HG03045 (cell line): ENCODE data around the gene C6orf120.
"Not testable (repeated sequence)": the region's sequence is repeated elsewhere in the genome, so short reads cannot be mapped to it uniquely, and the experiment has no call there.

Experiments used
- ATAC-seq: cut with Tn5 transposase; IDR thresholded peaks from one replicate; pipeline ENCODE4 v1.9.1; 2021; ENCODE audit warnings: mild to moderate bottlenecking, moderate library complexity; ENCODE audit not compliant: unreplicated experiment

C6orf120 gene

GRCh38 chr6:169678342-169678741, 23.6 kb upstream of the C6orf120 start:
- no peak for ATAC-seq

DNA sequence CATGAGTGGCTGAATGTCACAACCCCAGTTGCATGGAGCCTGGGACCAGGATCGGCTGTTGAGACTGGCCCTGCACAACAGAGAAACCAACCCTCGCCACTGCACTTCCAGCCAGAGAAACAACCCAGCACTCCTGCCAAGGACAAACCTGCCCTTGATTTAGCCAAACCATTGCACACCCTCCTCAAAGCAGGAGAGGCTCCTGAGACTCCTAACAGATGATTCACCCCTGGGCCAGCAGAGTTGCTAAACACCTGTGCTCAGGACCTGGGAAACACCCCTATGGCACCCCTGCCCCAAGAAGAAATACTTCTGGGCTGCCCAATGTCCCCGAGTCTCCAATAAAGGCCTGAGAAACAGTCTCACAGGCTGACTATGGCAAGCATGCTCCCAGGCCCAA, 17.9 kb upstream of the C6orf120 start:
- no peak for ATAC-seq

GRCh38 chr6:169685860-169686259, 16.1 kb upstream of the C6orf120 start:
- ATAC-seq: no peak

DNA sequence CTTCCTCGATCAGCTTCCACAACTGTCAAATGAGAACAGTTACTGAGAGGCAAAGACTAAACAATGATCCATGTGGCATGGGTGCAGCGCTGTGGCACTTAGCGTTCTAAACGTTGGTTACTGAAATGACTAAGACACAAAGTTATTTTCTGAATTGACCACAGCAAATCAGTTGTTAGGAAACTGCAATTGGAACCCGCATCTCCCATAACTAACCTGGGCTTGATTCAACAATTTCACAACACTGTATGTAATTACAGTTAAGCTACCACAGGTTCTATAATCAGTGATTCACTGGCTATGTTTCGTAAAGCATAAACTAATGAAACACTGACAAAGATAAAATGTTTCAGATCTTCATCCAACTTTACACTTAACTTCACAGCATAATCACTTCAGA, 12.6 kb upstream of the C6orf120 start:
- no peak for ATAC-seq

- ATAC-seq: no peak
These were observed 10.7 kb upstream of the C6orf120 start for GRCh38 chr6:169691260-169691659.

GRCh38 chr6:169692516-169692915, 9.4 kb upstream of the C6orf120 start:
- no peak for ATAC-seq

DNA sequence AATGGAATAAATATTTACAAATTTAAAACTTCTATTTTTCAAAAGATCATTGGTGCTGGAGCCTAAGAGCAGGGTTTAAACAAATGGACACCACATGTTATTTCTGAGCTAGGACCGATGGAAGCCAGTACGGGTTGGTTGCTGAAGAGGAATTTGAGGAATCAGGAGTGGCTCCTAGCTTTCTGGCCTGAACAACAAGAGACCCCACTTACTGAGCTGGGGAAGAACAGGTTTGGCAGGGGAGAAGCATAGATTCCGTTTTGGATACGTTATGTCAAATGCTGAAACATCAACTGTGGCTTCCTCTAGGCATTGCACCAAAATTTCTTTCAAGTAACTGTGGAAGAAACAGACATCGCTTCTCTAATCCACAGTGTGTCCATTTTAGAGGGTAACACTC, 6.8 kb upstream of the C6orf120 start:
- ATAC-seq: no peak

- not testable (repeated sequence) for ATAC-seq
These were observed 4.8 kb upstream of the C6orf120 start for GRCh38 chr6:169697115-169697514.

- no peak for ATAC-seq
These were observed 1.6 kb upstream of the C6orf120 start for GRCh38 chr6:169700296-169700695.

- ATAC-seq: peak; percentile 6
These were observed 494 bp upstream of the C6orf120 start for GRCh38 chr6:169701311-169701953.

DNA sequence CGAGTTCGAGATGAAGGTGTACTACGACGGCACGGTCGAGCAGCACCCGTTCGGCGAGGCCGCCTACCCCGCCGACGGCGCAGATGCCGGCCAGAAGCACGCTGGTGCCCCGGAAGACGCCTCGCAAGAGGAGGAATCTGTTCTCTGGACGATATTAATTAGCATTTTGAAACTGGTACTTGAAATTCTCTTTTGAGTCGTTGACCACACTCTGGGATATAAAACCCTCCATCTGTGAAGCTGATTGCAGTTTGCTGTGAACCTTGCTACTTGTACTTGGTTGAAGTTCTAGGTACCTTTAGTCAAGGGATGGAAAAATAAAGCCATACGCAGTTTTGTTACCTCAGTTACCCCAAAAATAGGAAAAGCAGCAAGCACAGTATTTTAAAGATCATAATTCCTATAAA, 917 bp downstream of the C6orf120 start:
- ATAC-seq: peak; percentile 13

- no peak for ATAC-seq
These were observed 5.8 kb downstream of the C6orf120 start for GRCh38 chr6:169707772-169708171.

DNA sequence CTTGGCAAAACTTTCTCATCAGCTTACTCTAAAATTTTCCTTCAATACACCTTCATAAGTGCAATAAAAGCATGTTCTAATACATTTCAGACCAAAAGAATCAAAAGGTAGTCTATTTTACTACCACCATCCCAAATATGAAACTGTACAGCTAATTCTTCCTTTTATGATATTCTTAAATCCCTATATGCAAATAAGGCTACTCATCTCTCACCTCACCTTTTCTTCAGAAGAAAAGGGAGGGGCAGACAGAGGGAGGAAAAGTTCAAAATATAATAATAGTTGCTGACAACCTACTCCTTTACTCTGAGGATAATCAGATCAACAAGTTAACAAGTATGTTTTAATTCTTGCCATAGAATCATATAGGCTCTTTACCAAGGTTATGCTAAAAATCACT, 7.4 kb downstream of the C6orf120 start:
- ATAC-seq: no peak

DNA sequence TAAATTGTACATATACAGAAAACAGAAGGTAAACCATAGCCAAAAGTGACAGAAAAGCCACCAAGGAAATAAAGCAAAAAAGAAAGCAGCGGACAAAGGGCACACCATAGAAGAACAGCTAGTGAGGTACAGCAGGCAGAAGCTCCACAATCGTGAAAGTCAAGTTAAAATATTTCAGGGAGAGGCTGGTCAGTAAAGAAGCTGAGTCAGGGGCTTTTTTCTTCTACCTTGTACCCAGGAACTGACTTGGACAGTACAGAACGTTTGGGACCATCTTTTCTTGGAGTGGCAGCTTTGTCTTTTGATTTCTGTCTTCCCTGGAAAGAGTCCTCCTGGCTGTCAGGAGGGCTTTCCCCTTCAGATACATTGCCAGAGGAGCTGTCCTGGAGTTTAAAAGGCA, 8.1 kb downstream of the C6orf120 start:
- ATAC-seq: no peak

DNA sequence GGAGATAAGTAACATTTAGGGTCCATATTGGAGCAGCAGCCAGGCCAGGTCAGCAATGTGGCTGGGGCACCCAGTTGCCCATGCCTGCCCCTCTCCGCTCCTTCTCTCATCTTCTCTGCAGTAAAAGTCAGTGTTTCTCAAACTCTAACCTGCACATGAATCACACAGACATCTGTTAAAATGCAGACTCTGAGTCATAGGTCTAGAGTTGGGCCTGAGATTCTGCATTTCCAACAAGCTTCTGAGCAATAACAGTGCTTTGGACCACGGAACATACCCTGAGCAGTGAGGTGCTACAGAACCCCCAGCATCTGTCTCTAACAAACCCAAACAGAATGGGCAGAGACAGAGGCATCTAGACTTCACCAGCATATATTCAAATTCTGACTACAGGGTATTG, 12.3 kb downstream of the C6orf120 start:
- ATAC-seq: no peak

- no peak for ATAC-seq
These were observed 12.7 kb downstream of the C6orf120 start for GRCh38 chr6:169714595-169714994.

DNA sequence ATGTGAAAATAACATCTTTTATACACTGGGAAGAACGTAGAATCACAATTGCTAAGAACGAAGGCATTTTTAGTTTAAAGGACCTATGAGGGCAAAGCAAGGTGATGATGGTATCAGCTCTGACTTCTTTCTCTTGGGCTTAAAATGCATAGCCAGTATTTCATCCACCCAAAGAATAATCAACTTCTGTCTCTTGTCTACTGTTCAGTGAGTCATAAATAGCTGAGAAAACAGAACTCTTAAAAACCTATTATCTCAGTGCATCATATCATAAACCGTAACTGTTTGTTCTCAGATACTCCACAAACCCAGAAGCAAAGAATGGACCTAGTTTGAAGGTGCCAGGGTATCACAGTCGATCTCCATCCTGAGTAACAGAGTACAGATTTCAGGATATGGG, 17.2 kb downstream of the C6orf120 start:
- no peak for ATAC-seq

GRCh38 chr6:169720207-169720855, 18.4 kb downstream of the C6orf120 start:
- no peak for ATAC-seq

DNA sequence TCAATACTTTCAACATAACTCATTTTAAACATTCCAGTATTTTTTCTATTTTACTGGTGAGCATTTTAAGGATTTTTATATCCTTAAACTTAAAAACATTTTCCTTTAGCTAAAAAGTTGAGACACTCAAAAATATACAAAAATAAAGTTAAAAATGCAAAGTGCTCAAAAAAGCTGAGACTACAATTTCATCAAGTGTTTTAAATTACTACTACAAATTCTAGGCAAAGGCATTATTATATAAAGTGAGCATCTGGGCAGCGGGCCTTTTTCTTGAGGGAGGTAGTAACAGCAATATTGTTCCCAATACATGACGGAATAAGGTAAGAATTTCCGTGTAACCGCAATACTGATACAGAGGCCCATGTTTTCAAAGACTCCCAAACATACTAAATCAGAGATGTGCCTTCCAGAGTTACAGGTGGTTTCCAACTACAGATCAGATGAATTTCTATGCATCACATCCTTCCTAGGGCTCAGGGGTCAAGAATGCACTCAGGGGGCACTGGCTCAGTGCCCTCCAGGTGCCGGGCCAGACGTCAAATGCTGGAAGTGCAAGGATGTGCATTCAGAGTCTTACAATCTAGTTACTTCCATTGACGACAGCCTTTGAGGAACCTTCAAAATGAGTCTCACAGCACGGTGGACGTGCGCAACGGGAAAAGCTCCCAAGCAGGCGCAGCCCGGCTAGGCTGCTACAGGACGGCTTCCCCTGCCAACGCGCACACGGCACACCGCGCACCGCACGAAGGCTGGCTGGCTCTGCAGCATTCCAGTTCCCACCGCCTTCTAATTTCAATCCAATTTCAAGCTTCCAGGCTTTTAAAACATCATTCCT, 20.7 kb downstream of the C6orf120 start:
- ATAC-seq: peak; percentile 21

DNA sequence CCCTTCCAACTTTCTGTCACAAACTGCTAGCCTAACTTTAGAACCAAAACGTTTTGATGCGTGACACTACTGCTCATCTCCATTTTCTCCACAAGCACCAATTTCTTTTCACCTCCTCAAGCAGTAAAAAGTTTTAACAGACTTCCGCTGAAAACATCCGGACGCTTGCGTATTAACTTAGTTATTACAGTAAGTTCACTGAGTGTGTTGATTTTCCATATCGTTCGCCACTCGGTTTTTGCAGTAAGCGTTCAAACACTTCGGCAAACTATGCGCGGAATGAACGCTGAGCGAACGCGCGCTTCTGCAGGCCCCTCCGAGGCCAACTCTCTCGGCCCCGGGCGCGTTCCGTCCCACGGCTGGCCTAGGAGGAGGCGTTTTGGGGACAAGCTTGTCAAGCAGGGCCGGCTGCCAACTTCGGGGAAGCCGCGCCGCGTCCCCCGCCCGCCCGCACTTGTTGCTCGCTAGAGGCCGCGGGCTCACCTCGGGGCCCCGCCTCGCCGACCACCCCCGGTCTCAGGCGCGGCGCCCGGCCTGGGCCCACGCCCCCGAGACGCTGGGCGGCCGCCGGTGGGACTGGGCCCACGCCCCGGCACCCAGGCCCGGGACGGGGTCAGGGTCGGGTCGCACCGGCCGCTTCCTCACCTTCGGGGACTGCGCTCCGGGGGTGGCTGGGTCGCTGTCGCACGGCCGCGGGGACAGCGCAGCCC, 21.4 kb downstream of the C6orf120 start:
- ATAC-seq: peak; percentile 41

GRCh38 chr6:169723991-169724493, 22.1 kb downstream of the C6orf120 start:
- peak; percentile 55 for ATAC-seq
